Activated T-cell treated with anti-CD3 and anti-CD28 coated beads, Interleukin-2, amount 50 U/mL, for 4 hours (primary cell): ENCODE measurements around the gene FILIP1. TPM values are rescaled to one million over a fixed set of nuclear protein-coding genes. Genes with fewer than 3 reads are reported as not detected.

Source experiments
- ATAC-seq, 2 donors: fragments of 200-7000 bp; cut with Tn5 transposase; one replicate each; pipeline ENCODE4 v1.10.0; 2021
- DNase-seq: peaks from one replicate; pipeline ENCODE4 v3.0.0-alpha.2; 2020
- H3K27me3 Mint-ChIP-seq: one replicate; pipeline ENCODE4 v1.8.0; 2021; ENCODE audit warnings: low read depth, mixed read lengths
- H3K36me3 Mint-ChIP-seq: one replicate; pipeline ENCODE4 v1.8.0; 2022; ENCODE audit warnings: mixed read lengths; ENCODE audit not compliant: insufficient read depth
- H3K4me1 Mint-ChIP-seq: one replicate; pipeline ENCODE4 v1.8.0; 2021; ENCODE audit warnings: low read depth, mixed read lengths
- H3K4me3 Mint-ChIP-seq: one replicate; pipeline ENCODE4 v1.8.0; 2021; ENCODE audit warnings: mild to moderate bottlenecking, moderate library complexity, mixed read lengths
- H3K9me3 Mint-ChIP-seq: one replicate; pipeline ENCODE4 v1.8.0; 2021; ENCODE audit warnings: mixed read lengths
- total RNA-seq, 3 donors: library from RNA; stranded (reverse); gene quantifications; one replicate each; pipeline ENCODE4 v1.2.1, GENCODE V29; 2021

Gene FILIP1
- total RNA-seq, 3 donors from 2014 or later: 0.05 TPM; not detected in 2

- no peaks in the 10 kb centered on the region for H3K9me3 Mint-ChIP-seq
- no peak overlapping the region for H3K4me3 Mint-ChIP-seq
- DNase-seq: no peak
- no peaks in the 10 kb centered on the region for H3K4me1 Mint-ChIP-seq
- ATAC-seq: no peak
- H3K27me3 Mint-ChIP-seq: peaks cover 14% of the 10 kb centered on the region
- H3K36me3 Mint-ChIP-seq: no peaks in the 10 kb centered on the region
These were observed 83.7 kb downstream of the FILIP1 start for GRCh38 chr6:75409928-75410327.

DNA sequence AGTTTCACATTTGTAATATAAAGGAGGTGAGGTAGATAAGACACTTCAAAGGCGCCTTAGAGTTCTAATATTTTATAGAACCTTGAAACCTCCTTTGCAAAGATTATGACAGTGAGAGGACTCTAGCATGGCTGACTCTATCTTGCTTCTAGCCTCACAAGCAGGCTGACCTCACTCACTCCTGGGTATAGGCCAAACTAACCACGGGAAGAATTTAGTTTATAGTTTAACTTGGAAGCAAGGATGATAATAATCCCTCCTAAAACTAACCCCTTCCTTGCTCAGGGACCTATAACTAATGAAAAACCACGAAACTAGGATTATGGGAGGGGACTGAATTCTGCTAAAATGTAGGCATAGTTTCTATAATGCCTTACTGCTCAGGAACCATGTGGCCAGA is 84.3 kb downstream of the FILIP1 start:
- H3K36me3 Mint-ChIP-seq: no peaks in the 10 kb centered on the region
- no peak for DNase-seq
- H3K27me3 Mint-ChIP-seq: peaks cover 14% of the 10 kb centered on the region
- no peaks in the 10 kb centered on the region for H3K4me1 Mint-ChIP-seq
- H3K9me3 Mint-ChIP-seq: no peaks in the 10 kb centered on the region
- H3K4me3 Mint-ChIP-seq: no peak overlapping the region
- ATAC-seq: no peak

- no peaks in the 10 kb centered on the region for H3K36me3 Mint-ChIP-seq
- ATAC-seq (no peak), DNase-seq (no peak)
- H3K27me3 Mint-ChIP-seq: no peaks in the 10 kb centered on the region
- H3K9me3 Mint-ChIP-seq: no peaks in the 10 kb centered on the region
- no peaks in the 10 kb centered on the region for H3K4me1 Mint-ChIP-seq
- H3K4me3 Mint-ChIP-seq: no peak overlapping the region
These were observed 90.0 kb downstream of the FILIP1 start for GRCh38 chr6:75403563-75404080.

GRCh38 chr6:75402296-75402695 is 91.3 kb downstream of the FILIP1 start:
- no peaks in the 10 kb centered on the region for H3K36me3 Mint-ChIP-seq
- no peak overlapping the region for H3K4me3 Mint-ChIP-seq
- no peak for DNase-seq
- no peaks in the 10 kb centered on the region for H3K9me3 Mint-ChIP-seq
- no peaks in the 10 kb centered on the region for H3K4me1 Mint-ChIP-seq
- no peak for ATAC-seq
- H3K27me3 Mint-ChIP-seq: peaks cover 4% of the 10 kb centered on the region

GRCh38 chr6:75397656-75398465 is 95.7 kb downstream of the FILIP1 start:
- Mint-ChIP-seq H3K9me3 (no peaks in the 10 kb centered on the region), H3K36me3 (no peaks in the 10 kb centered on the region), H3K4me3 (no peak overlapping the region), H3K27me3 (peaks cover 8% of the 10 kb centered on the region), H3K4me1 (no peaks in the 10 kb centered on the region)
- ATAC-seq (no peak), DNase-seq (no peak)

- no peaks in the 10 kb centered on the region for H3K36me3 Mint-ChIP-seq
- no peaks in the 10 kb centered on the region for H3K9me3 Mint-ChIP-seq
- peaks cover 8% of the 10 kb centered on the region for H3K27me3 Mint-ChIP-seq
- ATAC-seq (no peak), DNase-seq (no peak)
- no peaks in the 10 kb centered on the region for H3K4me1 Mint-ChIP-seq
- H3K4me3 Mint-ChIP-seq: no peak overlapping the region
These were observed 96.4 kb downstream of the FILIP1 start for GRCh38 chr6:75397171-75397570.

- no peaks in the 10 kb centered on the region for H3K4me1 Mint-ChIP-seq
- H3K36me3 Mint-ChIP-seq: no peaks in the 10 kb centered on the region
- H3K9me3 Mint-ChIP-seq: no peaks in the 10 kb centered on the region
- DNase-seq: no peak
- no peak overlapping the region for H3K4me3 Mint-ChIP-seq
- H3K27me3 Mint-ChIP-seq: peaks cover 8% of the 10 kb centered on the region
- no peak for ATAC-seq
These were observed 97.4 kb downstream of the FILIP1 start for GRCh38 chr6:75396005-75396800.

GRCh38 chr6:75393806-75394205 is 99.8 kb downstream of the FILIP1 start:
- H3K9me3 Mint-ChIP-seq: no peaks in the 10 kb centered on the region
- H3K4me1 Mint-ChIP-seq: no peaks in the 10 kb centered on the region
- DNase-seq (no peak), ATAC-seq (no peak)
- no peak overlapping the region for H3K4me3 Mint-ChIP-seq
- peaks cover 13% of the 10 kb centered on the region for H3K27me3 Mint-ChIP-seq
- H3K36me3 Mint-ChIP-seq: no peaks in the 10 kb centered on the region

- no peaks in the 10 kb centered on the region for H3K4me1 Mint-ChIP-seq
- H3K4me3 Mint-ChIP-seq: no peak overlapping the region
- ATAC-seq: no peak
These were observed 102.3 kb downstream of the FILIP1 start for GRCh38 chr6:75391276-75391675.

GRCh38 chr6:75386050-75386770 is 107.4 kb downstream of the FILIP1 start:
- no peak for ATAC-seq
- H3K27me3 Mint-ChIP-seq: peaks cover 14% of the 10 kb centered on the region

More at GRCh38 chr6:75391276-75391675, 102.3 kb downstream of the FILIP1 start:
- Mint-ChIP-seq H3K9me3 (no peaks in the 10 kb centered on the region), H3K36me3 (no peaks in the 10 kb centered on the region), H3K27me3 (peaks cover 17% of the 10 kb centered on the region)
- DNase-seq: no peak

DNA sequence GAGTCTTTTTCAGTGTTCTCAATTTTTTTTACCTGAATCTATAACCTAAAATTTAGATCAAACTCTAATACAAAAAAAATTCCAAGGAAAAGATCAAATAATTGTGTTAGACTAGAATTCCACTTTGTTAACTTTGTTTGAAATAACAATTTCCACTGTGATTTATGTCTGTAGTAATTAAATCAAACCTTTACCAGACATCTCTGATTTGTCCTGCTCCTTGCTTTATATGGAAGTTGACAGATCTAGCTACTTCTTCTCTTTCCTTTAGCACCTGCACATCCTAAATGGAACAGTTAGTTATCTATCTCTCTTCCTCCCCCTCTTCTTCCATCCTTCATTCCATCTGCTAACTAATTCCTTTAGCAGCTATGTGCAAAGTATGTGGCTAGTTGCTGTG is 109.5 kb downstream of the FILIP1 start:
- DNase-seq (no peak), ATAC-seq (no peak)
- Mint-ChIP-seq H3K4me1 (no peaks in the 10 kb centered on the region), H3K4me3 (no peak overlapping the region), H3K27me3 (peaks cover 13% of the 10 kb centered on the region), H3K36me3 (no peaks in the 10 kb centered on the region), H3K9me3 (no peaks in the 10 kb centered on the region)

More at GRCh38 chr6:75386050-75386770, 107.4 kb downstream of the FILIP1 start:
- Mint-ChIP-seq H3K4me1 (no peaks in the 10 kb centered on the region), H3K9me3 (no peaks in the 10 kb centered on the region), H3K4me3 (no peak overlapping the region), H3K36me3 (no peaks in the 10 kb centered on the region)
- DNase-seq: no peak

- Mint-ChIP-seq H3K27me3 (peaks cover 6% of the 10 kb centered on the region), H3K4me3 (no peak overlapping the region), H3K36me3 (no peaks in the 10 kb centered on the region), H3K4me1 (no peaks in the 10 kb centered on the region), H3K9me3 (no peaks in the 10 kb centered on the region)
- ATAC-seq (no peak), DNase-seq (no peak)
These were observed 111.0 kb downstream of the FILIP1 start for GRCh38 chr6:75382634-75382900.

DNA sequence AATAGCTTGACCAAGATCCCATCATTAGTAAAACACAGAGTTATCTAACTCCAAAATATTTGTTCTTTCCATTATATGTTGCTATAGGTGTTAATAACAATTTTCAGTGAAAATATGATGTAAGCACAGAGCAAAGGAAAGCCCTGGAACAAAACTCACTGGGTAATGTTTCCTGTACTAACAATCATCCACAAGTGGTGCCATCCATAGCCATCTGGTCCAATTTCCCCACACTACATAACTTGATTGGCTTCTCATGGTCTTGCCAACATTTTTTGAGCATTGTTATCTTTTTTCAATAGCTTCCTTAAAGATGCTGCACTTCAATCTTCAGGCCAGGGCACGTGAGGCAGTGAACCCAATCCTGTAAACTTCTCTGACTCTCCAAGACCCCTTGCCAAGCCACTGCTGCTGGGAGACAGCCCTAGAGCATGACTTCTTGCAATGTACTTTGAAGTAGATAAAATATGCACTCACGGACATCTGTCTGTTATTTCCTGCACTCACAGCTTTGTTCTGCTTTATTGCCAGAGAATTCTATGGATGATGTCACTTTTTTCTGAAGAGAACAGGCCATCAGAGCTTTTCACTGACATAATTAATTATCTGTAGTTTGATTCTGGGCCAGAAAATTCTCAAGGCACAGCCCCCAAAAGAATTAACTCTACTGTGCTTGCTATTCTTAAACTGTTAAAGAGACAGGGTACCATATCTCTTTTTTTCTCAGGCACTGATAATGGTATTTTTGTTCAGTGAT is 111.5 kb downstream of the FILIP1 start:
- DNase-seq (no peak), ATAC-seq (no peak)
- Mint-ChIP-seq H3K27me3 (peaks cover 2% of the 10 kb centered on the region), H3K4me1 (no peaks in the 10 kb centered on the region), H3K4me3 (no peak overlapping the region), H3K9me3 (no peaks in the 10 kb centered on the region), H3K36me3 (no peaks in the 10 kb centered on the region)

DNA sequence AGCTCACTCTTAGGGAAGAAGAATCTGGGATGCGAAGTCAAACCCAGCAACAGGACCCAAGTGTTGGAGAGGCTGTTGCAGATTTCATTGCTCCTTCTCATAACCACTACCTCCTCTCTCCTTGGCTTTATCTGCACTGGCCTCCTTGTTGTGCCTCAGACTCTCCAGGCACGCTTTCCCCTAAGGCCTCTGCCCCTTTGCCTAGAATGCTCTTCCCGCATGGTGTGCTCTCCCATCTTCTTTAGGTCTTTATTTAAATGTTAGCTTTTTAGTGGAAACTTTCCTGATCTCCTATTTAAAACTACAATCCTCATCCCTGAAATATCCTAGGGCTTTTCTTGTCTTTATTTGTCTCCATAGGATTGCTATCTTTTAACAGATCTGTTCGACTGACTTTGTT is 114.1 kb downstream of the FILIP1 start:
- H3K4me1 Mint-ChIP-seq: no peaks in the 10 kb centered on the region
- no peak for DNase-seq
- no peak for ATAC-seq
- H3K36me3 Mint-ChIP-seq: no peaks in the 10 kb centered on the region
- H3K9me3 Mint-ChIP-seq: no peaks in the 10 kb centered on the region
- H3K4me3 Mint-ChIP-seq: no peak overlapping the region
- peaks cover 4% of the 10 kb centered on the region for H3K27me3 Mint-ChIP-seq
